Measurements from ENCODE around the gene RRN3.
"Not testable (repeated sequence)": the region's sequence is repeated elsewhere in the genome, so short reads cannot be mapped to it uniquely, and the experiment has no call there.

Gene RRN3

GRCh38 chr16:15096583-15096972 lies 2.5 kb upstream of the RRN3 start:
- DNase-seq: not testable (repeated sequence)

GRCh38 chr16:15093571-15093954 lies 509 bp downstream of the RRN3 start:
- not testable (repeated sequence) for DNase-seq

GRCh38 chr16:15090663-15091269 lies 3.3 kb downstream of the RRN3 start:
- not testable (repeated sequence) for DNase-seq

GRCh38 chr16:15082788-15083187 lies 11.3 kb downstream of the RRN3 start:
- DNase-seq: not testable (repeated sequence)

GRCh38 chr16:15080883-15081282 lies 13.2 kb downstream of the RRN3 start:
- DNase-seq: not testable (repeated sequence)

GRCh38 chr16:15076161-15076560 lies 17.9 kb downstream of the RRN3 start:
- not testable (repeated sequence) for DNase-seq

GRCh38 chr16:15073101-15073500 lies 21.0 kb downstream of the RRN3 start:
- no peak for DNase-seq

- not testable (repeated sequence) for DNase-seq
These were observed 21.9 kb downstream of the RRN3 start for GRCh38 chr16:15071916-15072769.

GRCh38 chr16:15071013-15071412 lies 23.1 kb downstream of the RRN3 start:
- not testable (repeated sequence) for DNase-seq

- DNase-seq: not testable (repeated sequence)
These were observed 27.4 kb downstream of the RRN3 start for GRCh38 chr16:15066690-15067089.

GRCh38 chr16:15065961-15066360 lies 28.1 kb downstream of the RRN3 start:
- not testable (repeated sequence) for DNase-seq

- DNase-seq: not testable (repeated sequence)
These were observed 31.8 kb downstream of the RRN3 start for GRCh38 chr16:15062085-15062810.

GRCh38 chr16:15059324-15059723 lies 34.7 kb downstream of the RRN3 start:
- no peak for DNase-seq

GRCh38 chr16:15057681-15058417 lies 36.2 kb downstream of the RRN3 start:
- no peak for DNase-seq

- no peak for DNase-seq
These were observed 38.7 kb downstream of the RRN3 start for GRCh38 chr16:15055141-15056053.

GRCh38 chr16:15054357-15055140 lies 39.5 kb downstream of the RRN3 start:
- no peak for DNase-seq

- no peak for DNase-seq
These were observed 40.2 kb downstream of the RRN3 start for GRCh38 chr16:15053904-15054303.

- DNase-seq: no peak
These were observed 41.2 kb downstream of the RRN3 start for GRCh38 chr16:15052747-15053476.

GRCh38 chr16:15051387-15051951 lies 42.6 kb downstream of the RRN3 start:
- no peak for DNase-seq

GRCh38 chr16:15050440-15050839 lies 43.6 kb downstream of the RRN3 start:
- DNase-seq: not testable (repeated sequence)
